Measurements from ENCODE around the gene CREG2.

The CREG2 gene

GRCh38 chr2:101361121-101361520 is 26.2 kb downstream of the CREG2 start:
- H3K27ac ChIP-seq, result no peak overlapping the region
- no peak for TF ChIP-seq CTCF (conservative IDR thresholded peaks at IDR 0.05)

- TF ChIP-seq CTCF (conservative IDR thresholded peaks at IDR 0.05), result no peak
- no peak overlapping the region for H3K27ac ChIP-seq
Measured at GRCh38 chr2:101360232-101360631, 27.1 kb downstream of the CREG2 start.

- TF ChIP-seq CTCF (conservative IDR thresholded peaks at IDR 0.05), result no peak
- H3K27ac ChIP-seq, result no peak overlapping the region
Measured at GRCh38 chr2:101359410-101359954, 27.8 kb downstream of the CREG2 start.

- no peak overlapping the region for H3K27ac ChIP-seq
- no peak for TF ChIP-seq CTCF (conservative IDR thresholded peaks at IDR 0.05)
Measured at GRCh38 chr2:101357376-101357775, 29.9 kb downstream of the CREG2 start.

- TF ChIP-seq CTCF (conservative IDR thresholded peaks at IDR 0.05), result no peak
- H3K27ac ChIP-seq, result no peak overlapping the region
Measured at GRCh38 chr2:101356521-101356920, 30.8 kb downstream of the CREG2 start.

- H3K27ac ChIP-seq, result no peak overlapping the region
- TF ChIP-seq CTCF (conservative IDR thresholded peaks at IDR 0.05), result no peak
Measured at GRCh38 chr2:101356055-101356454, 31.2 kb downstream of the CREG2 start.

GRCh38 chr2:101355401-101356054 is 31.8 kb downstream of the CREG2 start:
- H3K27ac ChIP-seq, result no peak overlapping the region
- no peak for TF ChIP-seq CTCF (conservative IDR thresholded peaks at IDR 0.05)

Measured in VCaP (cell line).